PC-3 (cell line): ENCODE results near the gene DOCK10. TPM values are rescaled to one million over a fixed set of nuclear protein-coding genes. Genes with fewer than 3 reads are reported as not detected.
A peak's percentile ranks its signal among the peaks of the same experiment; 100 is the strongest.

ENCODE experiments used
- ATAC-seq: fragments of 200-7000 bp; cut with Tn5 transposase; 2 replicates; pipeline ENCODE4 v1.9.1; 2020; ENCODE audit warnings: mild to moderate bottlenecking, moderate library complexity
- BruUV-seq: library from RNA; stranded (reverse); fragments of 400-500 nt; replicated peaks from 2 replicates; lab custom pipeline; 2021; lab: Mats Ljungman, UMichigan
- CTCF ChIA-PET: fragments of 300-600 bp; sonication (Branson Sonifier 250); formaldehyde crosslinking; loops from one replicate; lab custom pipeline; 2022; ENCODE audit warnings: antibody characterized with exemption; lab: Charles Lee
- POLR2A ChIA-PET: fragments of 300-600 bp; sonication (Branson Sonifier 250); formaldehyde crosslinking; loops from one replicate; lab custom pipeline; 2022; ENCODE audit warnings: antibody characterized with exemption; ENCODE audit not compliant: unreplicated experiment; lab: Charles Lee
- DNase-seq: peaks from one replicate; pipeline ENCODE4 v3.0.0-alpha.2; 2015
- H2AFZ ChIP-seq: fragments of 300-600 bp; sonication (generic); 2 replicates; pipeline ENCODE4 v1.6.0; 2016; ENCODE audit warnings: antibody characterized with exemption, low read length
- H3F3A ChIP-seq: fragments of 300-600 bp; sonication (generic); one replicate; pipeline ENCODE4 v1.6.0; 2017; ENCODE audit warnings: antibody characterized with exemption, low read length, control low read depth, mild to moderate bottlenecking; ENCODE audit not compliant: unreplicated experiment
- H3K27ac ChIP-seq: fragments of 300-600 bp; sonication (generic); 2 replicates; pipeline ENCODE4 v1.5.1; 2016; ENCODE audit warnings: mild to moderate bottlenecking, low read length
- H3K27me3 ChIP-seq: fragments of 300-600 bp; sonication (generic); 2 replicates; pipeline ENCODE4 v1.6.1; 2016; ENCODE audit warnings: low read length, mixed read lengths
- H3K36me3 ChIP-seq: fragments of 300-600 bp; sonication (generic); 2 replicates; pipeline ENCODE4 v1.6.1; 2016; ENCODE audit warnings: low read depth, mixed run types, low read length, mixed read lengths
- H3K4me1 ChIP-seq: fragments of 300-600 bp; sonication (generic); 2 replicates; pipeline ENCODE4 v1.5.1; 2016; ENCODE audit warnings: low read length; ENCODE audit not compliant: insufficient read depth
- H3K4me2 ChIP-seq: fragments of 300-600 bp; sonication (generic); 2 replicates; pipeline ENCODE4 v1.6.0; 2016; ENCODE audit warnings: low read length
- H3K4me3 ChIP-seq: fragments of 300-600 bp; sonication (generic); 2 replicates; pipeline ENCODE4 v1.5.1; 2016; ENCODE audit warnings: mild to moderate bottlenecking, low read length, mixed read lengths
- H3K79me2 ChIP-seq: fragments of 300-600 bp; sonication (generic); 2 replicates; pipeline ENCODE4 v1.6.1; 2017; ENCODE audit warnings: low read length, mixed read lengths
- H3K9ac ChIP-seq: fragments of 300-600 bp; sonication (generic); 2 replicates; pipeline ENCODE4 v1.6.0; 2016; ENCODE audit warnings: mild to moderate bottlenecking, low read length
- H3K9me2 ChIP-seq: fragments of 300-600 bp; sonication (generic); replicated peaks from 2 replicates; pipeline ENCODE4 v1.6.1; 2016; ENCODE audit warnings: mixed run types, low read length, mixed read lengths
- H3K9me3 ChIP-seq: fragments of 300-600 bp; sonication (generic); 2 replicates; pipeline ENCODE4 v1.6.1; 2016; ENCODE audit warnings: low read length, mixed read lengths
- H4K20me1 ChIP-seq: fragments of 300-600 bp; sonication (generic); 2 replicates; pipeline ENCODE4 v1.6.1; 2016; ENCODE audit warnings: low read length, mixed read lengths
- EZH2 ChIP-seq: fragments of 300-600 bp; sonication (generic); IDR thresholded peaks from one replicate; pipeline ENCODE4 v1.6.1; 2017; ENCODE audit warnings: antibody characterized with exemption, mild to moderate bottlenecking, low read length; ENCODE audit not compliant: unreplicated experiment
- EZH2phosphoT487 ChIP-seq: fragments of 300-600 bp; sonication (generic); IDR thresholded peaks from 2 replicates; pipeline ENCODE4 v1.6.1; 2018; ENCODE audit warnings: mild to moderate bottlenecking, antibody characterized with exemption, low read length, borderline replicate concordance
- intact Hi-C: fragments of 100-400 bp; cut with micrococcal nuclease; formaldehyde crosslinking; loops from 2 replicates; pipeline ENCODE4 v1.9.0; 2023
- total RNA-seq: library from RNA; depleted of rRNA; stranded (reverse); fragments of >200 nt; gene quantifications from 2 replicates; pipeline ENCODE4 v1.2.3, GENCODE V29; 2014
- TF ChIP-seq, protein P1 (sequence below): fragments of 300-600 bp; sonication (generic); conservative IDR thresholded peaks from 2 replicates; pipeline ENCODE4 v1.5.1; 2017; ENCODE audit warnings: antibody characterized with exemption, low read depth, mild to moderate bottlenecking, low read length

Gene DOCK10
- total RNA-seq, 1 experiment from 2014 or later, result 23.1 TPM

DNA sequence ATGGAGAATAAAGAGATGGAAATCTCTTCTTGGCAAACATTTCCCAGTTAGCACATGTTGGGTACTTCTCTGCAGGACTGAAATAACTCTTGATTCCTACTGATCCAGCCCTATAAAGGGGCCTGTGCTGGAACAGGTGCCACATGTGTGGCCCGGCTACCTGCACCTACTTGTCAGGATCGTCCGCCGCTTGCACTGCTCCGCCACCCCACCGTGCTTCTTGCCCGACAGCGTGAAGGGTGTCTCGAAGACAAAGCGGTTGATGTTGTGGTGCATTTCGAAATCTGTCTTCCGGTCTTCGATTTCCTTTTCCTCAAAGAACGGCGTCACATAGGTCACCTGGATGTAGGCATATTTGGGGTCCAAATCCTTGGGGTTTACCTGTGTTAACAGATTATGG lies 267.5 kb downstream of the DOCK10 start:
- intact Hi-C loops, result loop anchor here (10.0 kb wide), 1 partner anchor 800 kb away; no protein-coding TSS in a partner anchor
- Histone ChIP-seq H3K36me3 (no peaks in the 10 kb centered on the region), H3K4me3 (no peak overlapping the region), H3K79me2 (no peaks in the 10 kb centered on the region), H2AFZ (no peak overlapping the region), H3F3A (no peaks in the 10 kb centered on the region), H3K4me1 (no peaks in the 10 kb centered on the region), H3K27me3 (no peaks in the 10 kb centered on the region), H3K9me2 (no peaks in the 10 kb centered on the region), H3K27ac (no peak overlapping the region), H4K20me1 (no peaks in the 10 kb centered on the region), H3K9me3 (no peaks in the 10 kb centered on the region), H3K4me2 (no peak overlapping the region), H3K9ac (no peak overlapping the region)
- BruUV-seq, result no TSS peak
- ChIA-PET CTCF (no interaction called here), POLR2A (no interaction called here)
- no peak for DNase-seq
- no peak for ATAC-seq
- TF ChIP-seq EZH2 (no peak), EZH2phosphoT487 (no peak)
- TF ChIP-seq, protein P1, sequence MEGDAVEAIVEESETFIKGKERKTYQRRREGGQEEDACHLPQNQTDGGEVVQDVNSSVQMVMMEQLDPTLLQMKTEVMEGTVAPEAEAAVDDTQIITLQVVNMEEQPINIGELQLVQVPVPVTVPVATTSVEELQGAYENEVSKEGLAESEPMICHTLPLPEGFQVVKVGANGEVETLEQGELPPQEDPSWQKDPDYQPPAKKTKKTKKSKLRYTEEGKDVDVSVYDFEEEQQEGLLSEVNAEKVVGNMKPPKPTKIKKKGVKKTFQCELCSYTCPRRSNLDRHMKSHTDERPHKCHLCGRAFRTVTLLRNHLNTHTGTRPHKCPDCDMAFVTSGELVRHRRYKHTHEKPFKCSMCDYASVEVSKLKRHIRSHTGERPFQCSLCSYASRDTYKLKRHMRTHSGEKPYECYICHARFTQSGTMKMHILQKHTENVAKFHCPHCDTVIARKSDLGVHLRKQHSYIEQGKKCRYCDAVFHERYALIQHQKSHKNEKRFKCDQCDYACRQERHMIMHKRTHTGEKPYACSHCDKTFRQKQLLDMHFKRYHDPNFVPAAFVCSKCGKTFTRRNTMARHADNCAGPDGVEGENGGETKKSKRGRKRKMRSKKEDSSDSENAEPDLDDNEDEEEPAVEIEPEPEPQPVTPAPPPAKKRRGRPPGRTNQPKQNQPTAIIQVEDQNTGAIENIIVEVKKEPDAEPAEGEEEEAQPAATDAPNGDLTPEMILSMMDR, result no peak

DNA sequence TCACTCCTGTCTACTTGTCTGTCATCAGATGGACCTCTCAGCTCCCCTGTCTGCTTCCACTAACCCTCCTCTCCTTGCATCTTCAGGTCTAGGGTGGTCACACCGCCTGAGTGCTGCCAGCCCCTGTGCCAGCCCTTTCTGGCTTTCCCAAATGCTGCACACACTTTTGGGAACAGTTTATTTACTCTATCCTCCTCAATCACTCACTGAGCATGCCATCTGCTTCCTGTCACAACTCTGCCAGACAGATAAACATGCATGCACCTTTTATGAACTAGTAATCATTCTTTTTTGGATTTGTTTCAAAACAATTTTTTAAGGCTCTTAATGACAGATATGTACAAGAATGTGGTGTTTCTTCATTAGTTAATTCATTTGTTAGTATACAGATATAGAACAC lies 269.8 kb downstream of the DOCK10 start:
- Histone ChIP-seq H3K4me1 (no peaks in the 10 kb centered on the region), H3K9me2 (no peaks in the 10 kb centered on the region), H3K9ac (no peak overlapping the region), H3K9me3 (no peaks in the 10 kb centered on the region), H3K36me3 (peaks cover 4% of the 10 kb centered on the region; the same call in 1 of the 2 replicates), H2AFZ (no peak overlapping the region), H3K79me2 (no peaks in the 10 kb centered on the region), H3K4me3 (no peak overlapping the region), H3F3A (no peaks in the 10 kb centered on the region), H3K27me3 (no peaks in the 10 kb centered on the region), H3K4me2 (no peak overlapping the region), H3K27ac (no peak overlapping the region), H4K20me1 (no peaks in the 10 kb centered on the region)
- POLR2A ChIA-PET, result no interaction called here
- DNase-seq (no peak), ATAC-seq (peak; percentile 45)
- CTCF ChIA-PET, result no interaction called here
- TF ChIP-seq EZH2, result no peak
- TF ChIP-seq EZH2phosphoT487, result no peak
- intact Hi-C loops, result loop anchor here (10.0 kb wide), 1 partner anchor 798 kb away; no protein-coding TSS in a partner anchor
- BruUV-seq, result no TSS peak

DNA sequence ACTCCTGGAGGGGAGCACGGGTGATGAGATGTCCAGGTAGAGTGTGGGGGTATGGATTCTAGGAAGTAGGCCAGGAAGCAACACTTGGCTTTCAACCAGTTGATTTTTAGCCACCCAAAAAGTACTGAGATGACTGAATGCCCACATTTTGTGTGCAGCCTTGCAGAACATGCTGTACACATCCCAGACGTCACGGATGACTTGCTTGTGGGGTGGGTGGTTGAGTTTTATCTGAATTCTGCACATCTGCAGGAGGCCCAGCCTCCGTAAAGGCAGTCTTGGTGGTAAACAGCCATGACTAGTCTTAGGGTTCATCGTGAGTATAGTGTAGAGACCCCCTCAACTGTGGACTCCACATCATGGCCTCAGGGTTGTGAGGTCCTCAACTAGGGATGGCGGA lies 272.8 kb downstream of the DOCK10 start:
- no peak overlapping the region for H3K9ac ChIP-seq
- H3K4me3 ChIP-seq, result no peak overlapping the region
- no peak for ATAC-seq
- DNase-seq, result no peak
- no peaks in the 10 kb centered on the region for H3K4me1 ChIP-seq
- H3K9me3 ChIP-seq, result no peaks in the 10 kb centered on the region
- TF ChIP-seq EZH2phosphoT487 (no peak), EZH2 (no peak)
- TF ChIP-seq, protein P1, result no peak
- CTCF ChIA-PET, result no interaction called here
- H3K9me2 ChIP-seq, result no peaks in the 10 kb centered on the region
- H3K27ac ChIP-seq, result no peak overlapping the region
- H3K79me2 ChIP-seq, result no peaks in the 10 kb centered on the region
- no peaks in the 10 kb centered on the region for H4K20me1 ChIP-seq
- no peak overlapping the region for H3K4me2 ChIP-seq
- POLR2A ChIA-PET, result no interaction called here
- H3K27me3 ChIP-seq, result no peaks in the 10 kb centered on the region
- H3F3A ChIP-seq, result no peaks in the 10 kb centered on the region
- intact Hi-C loops, result no loop called here
- H2AFZ ChIP-seq, result no peak overlapping the region
- no TSS peak for BruUV-seq
- peaks cover 4% of the 10 kb centered on the region; the same call in 1 of the 2 replicates for H3K36me3 ChIP-seq
